ENCODE results near the gene HOXA7.

The HOXA7 gene

DNA sequence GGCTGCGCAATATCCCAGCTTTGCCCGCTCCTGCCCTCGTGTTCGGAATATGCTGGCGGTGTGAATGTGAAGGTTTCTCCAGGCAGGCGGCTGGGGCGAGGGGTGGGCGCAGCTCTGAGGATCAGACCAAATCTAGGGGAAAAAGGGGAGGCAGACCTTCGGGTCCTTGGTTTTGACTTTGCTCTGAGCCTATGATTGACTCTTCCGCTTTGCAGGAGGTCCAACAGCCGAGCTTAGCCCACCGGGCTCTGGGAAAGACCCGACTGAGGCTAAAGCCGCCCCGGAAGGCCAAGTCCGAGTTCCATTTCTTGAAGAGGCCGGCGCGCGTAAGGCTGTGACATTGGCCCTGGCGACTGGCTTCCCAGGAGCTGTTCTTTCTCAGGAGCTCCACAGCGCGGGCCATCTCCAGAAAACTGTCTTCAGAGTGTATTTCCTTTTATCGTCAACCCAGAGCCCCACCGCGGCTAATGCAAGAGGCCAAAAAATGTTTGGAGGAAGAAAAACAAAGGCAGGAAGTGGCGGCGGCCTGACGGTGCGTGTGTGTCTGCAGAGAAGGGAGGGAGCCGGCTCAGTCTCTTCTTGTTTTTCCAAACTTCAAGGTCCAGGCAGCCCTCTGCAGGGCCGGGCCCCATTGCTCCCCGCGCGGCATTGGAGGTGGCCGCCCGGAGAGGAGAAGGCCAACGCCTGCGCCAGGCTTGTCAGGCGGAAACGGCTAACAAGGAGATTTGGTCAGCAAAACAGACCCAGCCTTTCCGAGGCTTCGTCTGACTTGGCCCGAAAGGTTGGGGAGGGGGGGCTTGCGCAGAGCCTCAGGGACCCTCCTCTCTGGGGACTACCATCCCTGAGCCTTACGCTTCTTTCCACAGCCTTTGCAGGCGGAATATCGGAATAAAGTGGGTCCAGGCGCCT is 32.2 kb upstream of the HOXA7 start:
- H3K4me3 ChIP-seq (ENCODE audit: low read depth, low read length) = no peak overlapping the region
- DNase-seq (ENCODE audit: low read depth) = no peak
- TF ChIP-seq, protein P1, sequence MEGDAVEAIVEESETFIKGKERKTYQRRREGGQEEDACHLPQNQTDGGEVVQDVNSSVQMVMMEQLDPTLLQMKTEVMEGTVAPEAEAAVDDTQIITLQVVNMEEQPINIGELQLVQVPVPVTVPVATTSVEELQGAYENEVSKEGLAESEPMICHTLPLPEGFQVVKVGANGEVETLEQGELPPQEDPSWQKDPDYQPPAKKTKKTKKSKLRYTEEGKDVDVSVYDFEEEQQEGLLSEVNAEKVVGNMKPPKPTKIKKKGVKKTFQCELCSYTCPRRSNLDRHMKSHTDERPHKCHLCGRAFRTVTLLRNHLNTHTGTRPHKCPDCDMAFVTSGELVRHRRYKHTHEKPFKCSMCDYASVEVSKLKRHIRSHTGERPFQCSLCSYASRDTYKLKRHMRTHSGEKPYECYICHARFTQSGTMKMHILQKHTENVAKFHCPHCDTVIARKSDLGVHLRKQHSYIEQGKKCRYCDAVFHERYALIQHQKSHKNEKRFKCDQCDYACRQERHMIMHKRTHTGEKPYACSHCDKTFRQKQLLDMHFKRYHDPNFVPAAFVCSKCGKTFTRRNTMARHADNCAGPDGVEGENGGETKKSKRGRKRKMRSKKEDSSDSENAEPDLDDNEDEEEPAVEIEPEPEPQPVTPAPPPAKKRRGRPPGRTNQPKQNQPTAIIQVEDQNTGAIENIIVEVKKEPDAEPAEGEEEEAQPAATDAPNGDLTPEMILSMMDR (IDR thresholded peaks at IDR 0.05; ENCODE audit: insufficient read depth, low read depth, low read length, missing control alignments) = no peak

DNA sequence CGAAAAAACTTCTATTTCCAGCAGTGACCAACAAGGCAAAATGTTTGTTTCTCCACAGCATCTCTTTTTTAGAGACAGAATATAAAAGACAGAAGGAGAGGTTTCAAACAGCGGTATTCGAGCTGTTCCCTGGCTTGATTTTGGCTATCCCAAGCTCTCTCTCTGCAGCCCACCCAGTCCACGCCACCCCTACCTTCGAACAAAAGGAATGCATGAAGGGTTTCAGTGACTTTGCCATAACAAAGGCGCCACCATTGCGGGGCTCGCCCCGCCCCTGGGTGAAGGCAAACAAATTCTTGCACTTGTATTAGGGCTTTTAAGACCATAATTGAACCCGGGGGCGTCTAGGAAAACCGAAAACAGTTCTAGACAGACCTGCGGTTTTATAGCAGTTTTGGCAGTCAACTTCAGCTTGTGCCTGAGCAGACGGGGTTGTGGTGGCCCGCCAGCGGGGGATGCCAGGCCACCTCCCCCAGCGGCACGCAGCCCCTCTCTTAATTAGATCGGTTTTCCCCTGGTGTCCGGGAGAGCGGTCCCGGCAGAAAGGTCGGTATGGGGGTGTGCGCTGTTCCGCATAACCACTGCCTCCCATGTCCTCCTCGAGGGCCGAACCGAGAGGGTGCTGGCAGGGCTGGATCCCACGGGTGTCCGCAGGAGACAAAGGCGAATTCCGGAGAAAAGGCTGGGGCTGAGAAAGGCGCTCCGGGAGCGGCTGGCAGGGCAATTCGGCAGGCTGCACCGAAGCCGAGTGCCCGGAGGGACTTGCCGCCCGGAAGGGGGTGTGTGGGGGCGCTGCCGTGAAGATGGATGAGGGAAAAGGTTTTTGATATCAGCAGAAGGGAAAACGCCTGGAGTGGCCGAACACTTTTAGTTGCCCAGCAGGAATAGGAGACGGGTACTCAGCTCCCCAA is 31.3 kb upstream of the HOXA7 start:
- H3K4me3 ChIP-seq (ENCODE audit: low read depth, low read length) = no peak overlapping the region
- TF ChIP-seq, protein P1 (IDR thresholded peaks at IDR 0.05; ENCODE audit: insufficient read depth, low read depth, low read length, missing control alignments) = no peak
- DNase-seq (ENCODE audit: low read depth) = no peak

GRCh38 chr7:27186668-27187474 is 30.4 kb upstream of the HOXA7 start:
- H3K4me3 ChIP-seq (ENCODE audit: low read depth, low read length) = no peak overlapping the region
- TF ChIP-seq, protein P1 (IDR thresholded peaks at IDR 0.05; ENCODE audit: insufficient read depth, low read depth, low read length, missing control alignments) = no peak
- DNase-seq (ENCODE audit: low read depth) = no peak

DNA sequence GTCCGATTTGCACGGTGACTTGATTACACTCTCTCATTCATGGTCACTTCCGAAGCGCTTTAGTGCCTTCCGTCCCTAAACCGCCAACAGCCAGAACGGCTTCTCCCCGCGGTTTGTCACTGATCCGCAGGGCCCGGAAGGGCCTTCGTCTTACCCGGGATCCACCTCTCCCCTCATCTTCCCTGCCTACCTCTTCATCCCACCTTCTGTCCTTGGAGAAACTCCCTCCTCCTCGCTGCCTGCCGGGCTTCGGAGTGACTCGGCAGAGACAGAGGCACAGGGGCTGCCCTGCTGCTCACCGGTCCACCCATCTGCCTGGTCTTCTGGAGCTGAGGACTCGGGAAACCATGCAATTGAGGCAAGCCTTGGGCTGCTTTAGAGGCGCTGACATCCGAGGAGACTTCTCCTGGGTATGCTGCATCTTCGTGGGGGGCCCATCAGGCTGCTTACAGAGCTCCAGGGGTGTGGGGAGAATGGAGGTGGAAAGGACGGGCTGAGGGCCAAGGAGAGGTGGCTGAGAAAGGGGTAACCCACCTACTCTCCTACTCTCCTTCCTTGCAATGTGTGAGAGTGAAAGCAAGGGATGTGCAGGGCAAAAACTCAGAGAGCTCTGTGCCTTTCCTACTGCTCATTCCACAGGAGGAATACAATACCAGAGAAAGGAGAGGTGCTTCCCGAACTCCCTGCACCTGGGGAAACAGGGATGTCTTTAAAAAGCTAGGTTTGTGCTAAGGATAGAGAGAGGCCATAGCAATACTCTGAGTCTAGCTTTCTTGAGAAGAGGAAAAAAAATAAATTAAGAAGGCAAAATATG is 29.6 kb upstream of the HOXA7 start:
- H3K4me3 ChIP-seq (ENCODE audit: low read depth, low read length) = no peak overlapping the region
- no peak for DNase-seq (ENCODE audit: low read depth)
- TF ChIP-seq, protein P1 (IDR thresholded peaks at IDR 0.05; ENCODE audit: insufficient read depth, low read depth, low read length, missing control alignments) = no peak

DNA sequence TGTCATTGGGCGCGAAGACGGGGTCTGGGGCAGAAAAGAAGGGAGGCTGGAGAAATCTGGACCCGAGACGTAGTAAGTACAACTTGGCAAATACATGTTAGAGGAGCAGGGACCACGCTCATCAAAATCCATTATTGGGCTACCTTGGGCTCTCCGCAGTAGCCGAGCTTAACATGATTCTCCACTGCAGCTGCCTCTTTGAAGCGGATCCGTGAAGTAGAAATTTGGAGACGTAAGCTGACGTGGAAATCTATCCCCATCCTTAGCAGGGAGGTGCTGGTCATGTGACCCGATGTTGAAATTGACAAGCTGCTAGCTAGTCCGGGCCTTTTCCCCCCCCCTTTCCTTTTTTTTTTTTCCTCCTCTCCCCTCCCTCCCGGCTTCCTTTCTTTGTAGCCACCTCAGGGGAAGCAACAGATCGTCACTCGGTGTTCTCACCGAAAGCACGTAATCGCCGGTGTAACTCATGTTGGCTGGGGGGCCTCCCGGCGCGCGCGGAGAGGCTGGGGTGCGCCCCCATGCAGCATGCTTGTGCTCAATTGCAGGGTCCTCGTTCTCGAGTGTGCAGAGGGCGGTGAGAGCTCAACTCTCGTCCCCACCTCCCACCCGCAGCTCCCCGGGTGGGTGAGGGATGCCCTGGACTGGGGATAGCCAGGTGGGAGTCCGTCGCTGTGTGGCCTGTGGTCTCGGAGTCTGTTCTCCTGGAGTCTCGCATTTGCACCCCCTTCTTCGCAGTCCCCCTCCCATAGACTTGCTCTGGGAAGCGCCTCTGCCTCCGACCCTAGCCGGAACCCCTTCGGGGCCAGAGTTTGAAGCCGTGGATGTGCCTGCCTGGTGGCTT is 28.8 kb upstream of the HOXA7 start, which contains the start of gene HOXA11:
HOXA11 (minus strand) TSS at position 220 of the 841 bp plus-strand sequence; CDS start at position 132, 88 bp downstream.
- H3K4me3 ChIP-seq (ENCODE audit: low read depth, low read length) = no peak within 1 kb of the TSS
- no peak for DNase-seq (ENCODE audit: low read depth)
- TF ChIP-seq, protein P1 (IDR thresholded peaks at IDR 0.05; ENCODE audit: insufficient read depth, low read depth, low read length, missing control alignments) = no peak

All from GM12865 (cell line).